Posterior cingulate gyrus (tissue), 11 donors: ENCODE results near the gene PTPN14.

Source experiments
- DNase-seq, 10 donors: peaks; one replicate each; pipeline versions ENCODE4 v3.0.0 to v3.0.0-alpha.2; 2020 to 2021; ENCODE audit warnings: mixed read lengths in 3 of 10
- intact Hi-C: fragments of 100-400 bp; cut with DNase I; formaldehyde crosslinking; loops from one replicate; pipeline ENCODE4 v1.15.1; 2023

The PTPN14 gene

GRCh38 chr1:214569357-214570004 lies 18.1 kb upstream of the PTPN14 start:
- intact Hi-C loops = no loop called here
- no peak for DNase-seq

- intact Hi-C loops = no loop called here
- DNase-seq = no peak
Observed at GRCh38 chr1:214568328-214568727, 16.9 kb upstream of the PTPN14 start.

- DNase-seq = no peak
- intact Hi-C loops = no loop called here
Observed at GRCh38 chr1:214567481-214567980, 16.1 kb upstream of the PTPN14 start.

GRCh38 chr1:214566158-214567104 lies 15.0 kb upstream of the PTPN14 start:
- no peak for DNase-seq
- intact Hi-C loops = no loop called here

- DNase-seq = no peak
- intact Hi-C loops = no loop called here
Observed at GRCh38 chr1:214565310-214565709, 13.9 kb upstream of the PTPN14 start.

- intact Hi-C loops = no loop called here
- no peak for DNase-seq
Observed at GRCh38 chr1:214563881-214564280, 12.5 kb upstream of the PTPN14 start.

- DNase-seq = no peak
Observed at GRCh38 chr1:214557952-214558735, 6.7 kb upstream of the PTPN14 start.

GRCh38 chr1:214553142-214553710 lies 1.8 kb upstream of the PTPN14 start:
- DNase-seq = no peak
- intact Hi-C loops = no loop called here

More at GRCh38 chr1:214557952-214558735, 6.7 kb upstream of the PTPN14 start:
- intact Hi-C loops = no loop called here

GRCh38 chr1:214552174-214552608 lies 789 bp upstream of the PTPN14 start:
- intact Hi-C loops = no loop called here
- peak in 5 of 10 donors; percentile 11 to 86 (median 36) for DNase-seq

- DNase-seq = peak in 6 of 10 donors; percentile 28 to 85 (median 56)
Observed at GRCh38 chr1:214550857-214551435, 456 bp downstream of the PTPN14 start.

GRCh38 chr1:214550013-214550856 lies 1.2 kb downstream of the PTPN14 start:
- no peak for DNase-seq
- intact Hi-C loops = no loop called here

More at GRCh38 chr1:214550857-214551435, 456 bp downstream of the PTPN14 start:
- intact Hi-C loops = no loop called here

GRCh38 chr1:214549604-214550003 lies 1.8 kb downstream of the PTPN14 start:
- DNase-seq = no peak
- intact Hi-C loops = loop anchor here (10.0 kb wide), 1 partner anchor 95 kb away; no protein-coding TSS in a partner anchor

GRCh38 chr1:214548988-214549387 lies 2.4 kb downstream of the PTPN14 start:
- intact Hi-C loops = loop anchor here (10.0 kb wide), 1 partner anchor 94 kb away; no protein-coding TSS in a partner anchor
- DNase-seq = no peak

- intact Hi-C loops = loop anchor here (10.0 kb wide), 1 partner anchor 93 kb away; no protein-coding TSS in a partner anchor
- DNase-seq = no peak
Observed at GRCh38 chr1:214548271-214548670, 3.1 kb downstream of the PTPN14 start.

- intact Hi-C loops = loop anchor here (10.0 kb wide), 1 partner anchor 93 kb away; no protein-coding TSS in a partner anchor
- no peak for DNase-seq
Observed at GRCh38 chr1:214547747-214548146, 3.7 kb downstream of the PTPN14 start.

GRCh38 chr1:214546886-214547641 lies 4.3 kb downstream of the PTPN14 start:
- no peak for DNase-seq
- intact Hi-C loops = loop anchor here (10.0 kb wide), 1 partner anchor 92 kb away; no protein-coding TSS in a partner anchor

GRCh38 chr1:214546084-214546483 lies 5.3 kb downstream of the PTPN14 start:
- DNase-seq = no peak
- intact Hi-C loops = loop anchor here (10.0 kb wide), 1 partner anchor 91 kb away; no protein-coding TSS in a partner anchor

GRCh38 chr1:214545293-214545692 lies 6.1 kb downstream of the PTPN14 start:
- intact Hi-C loops = loop anchor here (10.0 kb wide), 1 partner anchor 90 kb away; no protein-coding TSS in a partner anchor

More at GRCh38 chr1:214545293-214545692, 6.1 kb downstream of the PTPN14 start:
- no peak for DNase-seq
